C4-2B (cell line): ENCODE measurements around the gene FCRL2.

Experiments used
- H3K27ac ChIP-seq: fragments of 450-650 bp; 2 replicates; pipeline ENCODE4 v1.5.1; 2017
- ZFX ChIP-seq: fragments of 450-650 bp; IDR thresholded peaks from 2 replicates; pipeline ENCODE4 v1.6.1; 2017
- TF ChIP-seq, protein P1 (sequence below): fragments of 450-650 bp; conservative IDR thresholded peaks from 2 replicates; pipeline ENCODE4 v1.5.1; 2017; ENCODE audit warnings: mild to moderate bottlenecking

The FCRL2 gene

DNA sequence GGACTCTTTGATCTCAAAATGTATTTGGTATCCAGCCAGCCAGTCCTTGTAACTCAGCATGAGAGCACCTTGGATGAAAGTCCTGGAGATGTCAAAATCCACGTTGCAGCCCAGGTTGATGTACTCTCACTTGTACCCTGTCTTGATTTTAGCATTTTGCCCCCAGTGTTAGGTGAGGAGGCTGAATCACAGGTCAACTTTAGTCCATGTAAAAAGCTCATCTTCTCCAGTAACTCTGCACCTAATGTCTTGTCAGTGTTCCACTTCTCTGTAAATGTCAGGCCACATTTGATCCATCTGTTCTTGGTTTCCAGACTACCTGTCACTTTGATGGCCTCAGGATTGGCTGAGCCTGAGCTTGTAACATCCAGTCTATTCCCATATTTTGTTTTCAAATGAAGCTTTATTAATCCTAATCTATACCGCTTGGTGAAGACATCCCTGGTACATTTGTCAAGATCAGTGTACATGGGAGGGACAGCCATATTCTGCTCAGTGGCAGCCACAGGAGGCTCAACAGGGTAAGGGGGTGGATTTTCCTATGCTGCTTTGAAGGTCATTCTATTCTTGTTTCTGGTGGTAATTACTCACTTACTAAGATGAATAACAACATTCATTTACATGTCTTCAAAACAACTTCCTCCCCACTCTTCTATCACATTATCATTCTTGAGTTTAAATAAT, 52.3 kb downstream of the FCRL2 start:
- no peak overlapping the region for H3K27ac ChIP-seq
- no peak for TF ChIP-seq ZFX
- TF ChIP-seq, protein P1, sequence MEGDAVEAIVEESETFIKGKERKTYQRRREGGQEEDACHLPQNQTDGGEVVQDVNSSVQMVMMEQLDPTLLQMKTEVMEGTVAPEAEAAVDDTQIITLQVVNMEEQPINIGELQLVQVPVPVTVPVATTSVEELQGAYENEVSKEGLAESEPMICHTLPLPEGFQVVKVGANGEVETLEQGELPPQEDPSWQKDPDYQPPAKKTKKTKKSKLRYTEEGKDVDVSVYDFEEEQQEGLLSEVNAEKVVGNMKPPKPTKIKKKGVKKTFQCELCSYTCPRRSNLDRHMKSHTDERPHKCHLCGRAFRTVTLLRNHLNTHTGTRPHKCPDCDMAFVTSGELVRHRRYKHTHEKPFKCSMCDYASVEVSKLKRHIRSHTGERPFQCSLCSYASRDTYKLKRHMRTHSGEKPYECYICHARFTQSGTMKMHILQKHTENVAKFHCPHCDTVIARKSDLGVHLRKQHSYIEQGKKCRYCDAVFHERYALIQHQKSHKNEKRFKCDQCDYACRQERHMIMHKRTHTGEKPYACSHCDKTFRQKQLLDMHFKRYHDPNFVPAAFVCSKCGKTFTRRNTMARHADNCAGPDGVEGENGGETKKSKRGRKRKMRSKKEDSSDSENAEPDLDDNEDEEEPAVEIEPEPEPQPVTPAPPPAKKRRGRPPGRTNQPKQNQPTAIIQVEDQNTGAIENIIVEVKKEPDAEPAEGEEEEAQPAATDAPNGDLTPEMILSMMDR: no peak

DNA sequence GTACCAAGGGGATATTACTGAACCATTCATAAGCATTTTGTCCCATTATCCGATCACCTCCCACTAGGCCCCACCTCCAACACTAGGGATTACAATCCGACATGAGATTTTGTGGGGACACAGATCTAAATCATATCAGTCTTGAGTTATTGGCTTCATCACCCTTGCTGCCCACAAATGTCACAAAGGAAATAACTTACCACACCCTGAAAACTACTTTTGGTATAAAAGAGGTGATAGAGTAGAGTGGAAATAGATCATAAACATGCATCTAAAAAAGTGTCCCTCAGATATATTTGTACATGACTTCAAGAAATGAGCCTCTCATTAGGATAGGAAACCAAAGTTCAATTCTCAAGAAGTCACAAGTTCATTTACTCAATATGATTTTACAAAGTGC, 53.8 kb downstream of the FCRL2 start:
- TF ChIP-seq, protein P1: no peak
- TF ChIP-seq ZFX: no peak
- H3K27ac ChIP-seq: no peak overlapping the region

DNA sequence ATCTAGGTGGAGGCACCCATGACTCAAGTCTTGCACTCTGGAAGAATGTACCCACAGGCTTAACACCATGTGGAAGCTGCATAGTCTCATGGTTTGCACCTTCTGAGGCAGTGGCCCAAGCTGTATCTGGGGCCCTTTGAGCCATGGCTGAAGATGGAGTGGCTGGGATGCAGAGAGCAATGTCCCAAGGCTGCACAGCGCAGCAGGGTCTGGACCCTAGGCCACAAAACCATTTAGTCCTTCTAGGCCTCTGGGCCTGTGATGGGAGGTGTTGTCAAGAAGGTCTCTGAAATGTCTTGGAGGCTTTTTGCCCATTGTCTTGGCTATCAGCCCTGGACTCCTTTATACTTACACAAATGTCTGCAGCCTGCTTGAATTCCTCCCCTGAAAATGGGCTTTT, 54.9 kb downstream of the FCRL2 start:
- H3K27ac ChIP-seq: no peak overlapping the region
- no peak for TF ChIP-seq ZFX
- TF ChIP-seq, protein P1: no peak

DNA sequence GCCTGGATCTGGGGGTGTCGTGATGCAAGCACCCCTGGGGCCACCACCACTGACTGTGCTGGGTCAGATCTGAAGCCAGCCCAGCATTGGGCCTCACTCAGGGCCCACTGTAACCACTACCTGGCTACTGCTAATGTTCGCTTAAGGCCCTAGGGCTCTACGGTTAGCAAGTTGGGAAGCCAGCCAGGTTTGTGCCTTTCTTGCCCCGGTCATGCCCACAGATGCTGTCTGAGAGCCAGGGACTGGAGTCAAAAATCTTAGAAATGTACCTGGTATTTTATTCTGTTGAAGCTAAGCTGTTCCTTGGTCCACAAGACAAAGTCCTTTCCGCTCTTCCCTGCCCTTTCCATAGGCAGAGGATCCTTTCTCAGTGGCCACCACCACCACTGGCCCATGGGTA, 61.2 kb downstream of the FCRL2 start:
- no peak overlapping the region for H3K27ac ChIP-seq
- TF ChIP-seq, protein P1: no peak
- TF ChIP-seq ZFX: no peak

DNA sequence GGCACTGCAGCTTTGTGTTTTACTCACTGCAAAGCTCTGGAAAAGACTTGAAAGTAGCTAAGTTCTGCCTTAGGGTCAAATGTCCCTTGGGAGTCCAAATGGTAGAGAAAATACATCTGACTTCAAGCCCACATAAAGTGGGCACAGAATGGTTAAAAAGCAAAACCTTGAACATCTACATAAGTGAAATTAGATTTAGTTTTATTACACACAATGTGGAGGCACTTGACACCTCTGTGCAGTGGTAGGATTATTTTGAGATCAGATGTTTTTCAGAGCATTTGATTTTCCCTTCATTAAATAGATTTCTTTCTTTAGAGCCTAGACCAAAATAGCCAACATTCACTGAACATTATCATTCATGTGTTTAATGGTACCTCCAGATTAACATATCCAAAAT, 65.1 kb downstream of the FCRL2 start:
- H3K27ac ChIP-seq: no peak overlapping the region
- TF ChIP-seq, protein P1: no peak
- no peak for TF ChIP-seq ZFX

DNA sequence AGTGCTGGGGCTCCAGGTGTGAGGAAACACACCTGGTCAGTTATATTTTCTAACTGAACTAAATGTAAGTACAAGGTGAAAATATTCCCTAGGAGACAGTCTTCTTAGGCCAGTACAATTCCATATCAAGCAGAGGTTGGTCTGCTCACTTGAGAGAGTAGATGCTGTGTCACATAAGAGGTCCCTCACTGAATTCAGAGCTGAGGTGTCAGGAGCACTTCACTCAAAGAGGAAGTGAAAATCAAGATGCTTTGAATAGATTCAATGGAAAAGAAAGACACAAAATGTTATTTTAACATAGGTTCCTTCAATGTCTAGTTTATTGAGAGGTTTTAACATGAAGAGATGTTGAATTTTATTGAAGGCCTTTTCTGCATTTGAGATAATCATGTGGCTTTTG, 72.1 kb downstream of the FCRL2 start:
- TF ChIP-seq ZFX: no peak
- TF ChIP-seq, protein P1: no peak
- no peak overlapping the region for H3K27ac ChIP-seq

DNA sequence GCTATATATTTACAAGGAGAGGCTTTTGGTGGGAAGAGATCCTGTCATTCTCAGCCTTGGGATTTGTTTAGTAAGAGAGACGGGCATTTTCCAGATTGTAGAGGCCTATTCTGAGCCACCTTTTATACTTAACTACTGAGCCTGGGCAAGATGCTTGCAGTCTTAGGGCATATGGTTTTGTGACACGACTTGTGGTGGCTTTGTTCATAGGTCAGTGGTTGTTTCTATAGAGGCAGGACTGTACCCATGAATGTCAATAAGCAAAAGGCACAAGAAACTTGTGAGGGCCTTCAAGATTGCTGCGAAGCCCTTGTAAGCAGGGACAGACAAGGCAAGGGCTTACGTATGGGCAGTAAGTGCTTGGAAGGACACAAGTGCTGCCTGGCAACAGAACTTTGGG, 73.0 kb downstream of the FCRL2 start:
- no peak overlapping the region for H3K27ac ChIP-seq
- TF ChIP-seq, protein P1: no peak
- no peak for TF ChIP-seq ZFX
